Measurements from ENCODE around the gene USPL1. TPM values are rescaled to one million over a fixed set of nuclear protein-coding genes. Genes with fewer than 3 reads are reported as not detected.
A peak's percentile ranks its signal among the peaks of the same experiment; 100 is the strongest.

Gene USPL1
- total and polyA plus RNA-seq, 4 donors, result 4.1 to 13.0 (median 8.2) TPM

- H3K27ac ChIP-seq (ENCODE audit: low read depth in 1 of 2, low read length in 2 of 2), result no peak overlapping the region
These were observed 36.7 kb upstream of the USPL1 start for GRCh38 chr13:30580852-30581502.

GRCh38 chr13:30581582-30581981 is 36.1 kb upstream of the USPL1 start:
- Histone ChIP-seq H3K4me3 (ENCODE audit: low read depth in 1 of 3, low read length in 3 of 3) (no peak overlapping the region), H3K9me3 (ENCODE audit: control insufficient read depth in 4 of 4, low read length in 3 of 4) (no peaks in the 10 kb centered on the region), H3K9ac (ENCODE audit: low read depth in 1 of 2, low read length in 2 of 2) (no peak overlapping the region), H3K27me3 (ENCODE audit: control insufficient read depth in 4 of 4, insufficient read depth in 4 of 4, low read length in 3 of 4) (no peaks in the 10 kb centered on the region), H3K27ac (ENCODE audit: low read depth in 1 of 2, low read length in 2 of 2) (no peak overlapping the region), H3K4me1 (ENCODE audit: control insufficient read depth in 4 of 4, insufficient read depth in 4 of 4, low read length in 3 of 4) (peaks cover 0 to 8% (median 2%) of the 10 kb centered on the region in 4 donors), H3K36me3 (ENCODE audit: control insufficient read depth in 4 of 4, insufficient read depth in 3 of 4, low read depth in 1 of 4, low read length in 3 of 4) (no peaks in the 10 kb centered on the region)
- no peak for DNase-seq (ENCODE audit: low spot score)
- TF ChIP-seq FOXA2 (IDR thresholded peaks at IDR 0.05) (no peak), CTCF (IDR thresholded peaks at IDR 0.05; ENCODE audit: low read depth, low read length, missing input control) (peak; percentile 23), JUND (IDR thresholded peaks at IDR 0.05) (no peak), RAD21 (IDR thresholded peaks at IDR 0.05) (peak; percentile 56 to 70)
- 22% methylated on average over 1 of the region's 1 CpG for WGBS

More at GRCh38 chr13:30580852-30581502, 36.7 kb upstream of the USPL1 start:
- no peak for DNase-seq (ENCODE audit: low spot score)
- H3K4me3 ChIP-seq (ENCODE audit: low read depth in 1 of 3, low read length in 3 of 3), result no peak overlapping the region
- peaks cover 0 to 11% (median 2%) of the 10 kb centered on the region in 4 donors for H3K4me1 ChIP-seq (ENCODE audit: control insufficient read depth in 4 of 4, insufficient read depth in 4 of 4, low read length in 3 of 4)
- H3K9ac ChIP-seq (ENCODE audit: low read depth in 1 of 2, low read length in 2 of 2), result no peak overlapping the region
- no peaks in the 10 kb centered on the region for H3K9me3 ChIP-seq (ENCODE audit: control insufficient read depth in 4 of 4, low read length in 3 of 4)
- 94% methylated on average over 3 of the region's 3 CpGs for WGBS
- no peaks in the 10 kb centered on the region for H3K36me3 ChIP-seq (ENCODE audit: control insufficient read depth in 4 of 4, insufficient read depth in 3 of 4, low read depth in 1 of 4, low read length in 3 of 4)
- TF ChIP-seq JUND (IDR thresholded peaks at IDR 0.05), result no peak
- TF ChIP-seq, protein P1, sequence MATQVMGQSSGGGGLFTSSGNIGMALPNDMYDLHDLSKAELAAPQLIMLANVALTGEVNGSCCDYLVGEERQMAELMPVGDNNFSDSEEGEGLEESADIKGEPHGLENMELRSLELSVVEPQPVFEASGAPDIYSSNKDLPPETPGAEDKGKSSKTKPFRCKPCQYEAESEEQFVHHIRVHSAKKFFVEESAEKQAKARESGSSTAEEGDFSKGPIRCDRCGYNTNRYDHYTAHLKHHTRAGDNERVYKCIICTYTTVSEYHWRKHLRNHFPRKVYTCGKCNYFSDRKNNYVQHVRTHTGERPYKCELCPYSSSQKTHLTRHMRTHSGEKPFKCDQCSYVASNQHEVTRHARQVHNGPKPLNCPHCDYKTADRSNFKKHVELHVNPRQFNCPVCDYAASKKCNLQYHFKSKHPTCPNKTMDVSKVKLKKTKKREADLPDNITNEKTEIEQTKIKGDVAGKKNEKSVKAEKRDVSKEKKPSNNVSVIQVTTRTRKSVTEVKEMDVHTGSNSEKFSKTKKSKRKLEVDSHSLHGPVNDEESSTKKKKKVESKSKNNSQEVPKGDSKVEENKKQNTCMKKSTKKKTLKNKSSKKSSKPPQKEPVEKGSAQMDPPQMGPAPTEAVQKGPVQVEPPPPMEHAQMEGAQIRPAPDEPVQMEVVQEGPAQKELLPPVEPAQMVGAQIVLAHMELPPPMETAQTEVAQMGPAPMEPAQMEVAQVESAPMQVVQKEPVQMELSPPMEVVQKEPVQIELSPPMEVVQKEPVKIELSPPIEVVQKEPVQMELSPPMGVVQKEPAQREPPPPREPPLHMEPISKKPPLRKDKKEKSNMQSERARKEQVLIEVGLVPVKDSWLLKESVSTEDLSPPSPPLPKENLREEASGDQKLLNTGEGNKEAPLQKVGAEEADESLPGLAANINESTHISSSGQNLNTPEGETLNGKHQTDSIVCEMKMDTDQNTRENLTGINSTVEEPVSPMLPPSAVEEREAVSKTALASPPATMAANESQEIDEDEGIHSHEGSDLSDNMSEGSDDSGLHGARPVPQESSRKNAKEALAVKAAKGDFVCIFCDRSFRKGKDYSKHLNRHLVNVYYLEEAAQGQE (IDR thresholded peaks at IDR 0.05), result no peak
- H3K27me3 ChIP-seq (ENCODE audit: control insufficient read depth in 4 of 4, insufficient read depth in 4 of 4, low read length in 3 of 4), result no peaks in the 10 kb centered on the region

- no peak for DNase-seq (ENCODE audit: low spot score)
- H3K4me1 ChIP-seq (ENCODE audit: control insufficient read depth in 4 of 4, insufficient read depth in 4 of 4, low read length in 3 of 4), result no peaks in the 10 kb centered on the region
- no peak overlapping the region for H3K27ac ChIP-seq (ENCODE audit: low read depth in 1 of 2, low read length in 2 of 2)
- 97% methylated on average over 1 of the region's 1 CpG for WGBS
- no peaks in the 10 kb centered on the region for H3K9me3 ChIP-seq (ENCODE audit: control insufficient read depth in 4 of 4, low read length in 3 of 4)
- no peaks in the 10 kb centered on the region for H3K36me3 ChIP-seq (ENCODE audit: control insufficient read depth in 4 of 4, insufficient read depth in 3 of 4, low read depth in 1 of 4, low read length in 3 of 4)
- TF ChIP-seq, protein P2, sequence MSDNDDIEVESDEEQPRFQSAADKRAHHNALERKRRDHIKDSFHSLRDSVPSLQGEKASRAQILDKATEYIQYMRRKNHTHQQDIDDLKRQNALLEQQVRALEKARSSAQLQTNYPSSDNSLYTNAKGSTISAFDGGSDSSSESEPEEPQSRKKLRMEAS (IDR thresholded peaks at IDR 0.05), result no peak
- TF ChIP-seq FOXA1 (IDR thresholded peaks at IDR 0.05) (no peak), GABPA (IDR thresholded peaks at IDR 0.05 in 1 of 2, conservative IDR thresholded peaks at IDR 0.05 in 1 of 2) (no peak), ATF3 (IDR thresholded peaks at IDR 0.05) (no peak), HNF4G (IDR thresholded peaks at IDR 0.05) (no peak), SP1 (IDR thresholded peaks at IDR 0.05) (no peak), CTCF (IDR thresholded peaks at IDR 0.05; ENCODE audit: low read depth, low read length, missing input control) (no peak), JUND (IDR thresholded peaks at IDR 0.05) (no peak), YY1 (IDR thresholded peaks at IDR 0.05) (no peak), NR2F2 (IDR thresholded peaks at IDR 0.05) (no peak), RAD21 (IDR thresholded peaks at IDR 0.05) (no peak), HNF4A (conservative IDR thresholded peaks at IDR 0.05) (no peak), RXRA (IDR thresholded peaks at IDR 0.05) (no peak), FOXA2 (IDR thresholded peaks at IDR 0.05) (no peak)
- TF ChIP-seq, protein P3, sequence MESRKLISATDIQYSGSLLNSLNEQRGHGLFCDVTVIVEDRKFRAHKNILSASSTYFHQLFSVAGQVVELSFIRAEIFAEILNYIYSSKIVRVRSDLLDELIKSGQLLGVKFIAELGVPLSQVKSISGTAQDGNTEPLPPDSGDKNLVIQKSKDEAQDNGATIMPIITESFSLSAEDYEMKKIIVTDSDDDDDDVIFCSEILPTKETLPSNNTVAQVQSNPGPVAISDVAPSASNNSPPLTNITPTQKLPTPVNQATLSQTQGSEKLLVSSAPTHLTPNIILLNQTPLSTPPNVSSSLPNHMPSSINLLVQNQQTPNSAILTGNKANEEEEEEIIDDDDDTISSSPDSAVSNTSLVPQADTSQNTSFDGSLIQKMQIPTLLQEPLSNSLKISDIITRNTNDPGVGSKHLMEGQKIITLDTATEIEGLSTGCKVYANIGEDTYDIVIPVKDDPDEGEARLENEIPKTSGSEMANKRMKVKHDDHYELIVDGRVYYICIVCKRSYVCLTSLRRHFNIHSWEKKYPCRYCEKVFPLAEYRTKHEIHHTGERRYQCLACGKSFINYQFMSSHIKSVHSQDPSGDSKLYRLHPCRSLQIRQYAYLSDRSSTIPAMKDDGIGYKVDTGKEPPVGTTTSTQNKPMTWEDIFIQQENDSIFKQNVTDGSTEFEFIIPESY (IDR thresholded peaks at IDR 0.05), result no peak
- H3K4me3 ChIP-seq (ENCODE audit: low read depth in 1 of 3, low read length in 3 of 3), result no peak overlapping the region
- no peaks in the 10 kb centered on the region for H3K27me3 ChIP-seq (ENCODE audit: control insufficient read depth in 4 of 4, insufficient read depth in 4 of 4, low read length in 3 of 4)
- H3K9ac ChIP-seq (ENCODE audit: low read depth in 1 of 2, low read length in 2 of 2), result no peak overlapping the region
These were observed 33.5 kb upstream of the USPL1 start for GRCh38 chr13:30584051-30584731.

Measured in liver (tissue), 9 donors.